Cardiac muscle cell (in vitro differentiated cells and primary cell): ENCODE results near the gene SPATA20. TPM values are rescaled to one million over a fixed set of nuclear protein-coding genes. Genes with fewer than 3 reads are reported as not detected.

ENCODE experiments used
- DNase-seq, 2 donors: peaks; one replicate each; pipeline versions ENCODE4 v3.0.0 to v3.0.0-alpha.2; 2010 to 2017; ENCODE audit warnings: low read depth in 1 of 2, low spot score in 1 of 2
- H3K27ac ChIP-seq: fragments of 200-600 bp; sonication (generic); 2 replicates; pipeline ENCODE4 v1.5.1; 2016
- H3K27me3 ChIP-seq: fragments of 200-600 bp; sonication (generic); 2 replicates; pipeline ENCODE4 v1.6.0; 2016; ENCODE audit warnings: control low read depth
- H3K36me3 ChIP-seq: fragments of 200-600 bp; sonication (generic); 2 replicates; pipeline ENCODE4 v1.5.1; 2016; ENCODE audit warnings: control low read depth
- H3K4me1 ChIP-seq: fragments of 200-600 bp; sonication (generic); 2 replicates; pipeline ENCODE4 v1.8.1; 2017; ENCODE audit warnings: low read depth, mild to moderate bottlenecking, mixed run types
- H3K4me3 ChIP-seq: fragments of 200-600 bp; sonication (generic); 2 replicates; pipeline ENCODE4 v1.5.1; 2016; ENCODE audit warnings: mild to moderate bottlenecking
- H3K9me3 ChIP-seq: fragments of 200-600 bp; sonication (generic); 2 replicates; pipeline ENCODE4 v1.5.1; 2017; ENCODE audit warnings: low read depth, mild to moderate bottlenecking, control low read depth
- polyA plus RNA-seq: library from polyadenylated mRNA; unstranded; fragments of >200 nt; fragmentation: Nextera tagmentation; extraction: Ambion mirVana; gene quantifications from 2 replicates; pipeline ENCODE4 v1.2.1, GENCODE V29; 2016
- total RNA-seq: library from RNA; depleted of rRNA; stranded (reverse); fragments of >200 nt; gene quantifications from 2 replicates; pipeline ENCODE4 v1.2.3, GENCODE V29; 2016
- TF ChIP-seq, protein P1 (sequence below): IDR thresholded peaks from 2 replicates; pipeline ENCODE4 v1.5.1; 2012; ENCODE audit warnings: low read depth, mild to moderate bottlenecking, low read length

The SPATA20 gene
- total and polyA plus RNA-seq, 2 experiments from 2014 or later = 103 to 216 TPM

DNA sequence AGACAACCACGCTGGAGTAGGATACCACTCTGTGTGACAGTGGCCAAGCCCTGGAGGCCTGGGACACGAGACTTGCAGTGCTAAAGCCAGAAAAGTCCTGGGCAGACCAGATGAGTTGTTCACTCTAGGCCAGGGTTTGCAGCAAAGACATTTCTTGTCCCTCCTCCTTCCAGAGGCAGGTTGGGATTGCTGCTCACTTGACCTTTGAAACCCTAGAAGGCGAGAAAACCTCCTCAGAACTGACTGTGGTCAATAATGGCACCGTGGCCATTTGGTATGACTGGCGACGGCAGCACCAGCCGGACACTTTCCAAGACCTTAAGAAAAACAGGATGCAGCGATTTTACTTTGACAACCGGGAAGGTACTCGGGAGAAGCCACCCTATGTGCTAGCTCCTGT, 24.2 kb upstream of the SPATA20 start:
- no peak overlapping the region for H3K27ac ChIP-seq
- H3K9me3 ChIP-seq = no peaks in the 10 kb centered on the region
- no peak overlapping the region for H3K4me3 ChIP-seq
- peaks cover 3% of the 10 kb centered on the region for H3K4me1 ChIP-seq
- TF ChIP-seq, protein P1, sequence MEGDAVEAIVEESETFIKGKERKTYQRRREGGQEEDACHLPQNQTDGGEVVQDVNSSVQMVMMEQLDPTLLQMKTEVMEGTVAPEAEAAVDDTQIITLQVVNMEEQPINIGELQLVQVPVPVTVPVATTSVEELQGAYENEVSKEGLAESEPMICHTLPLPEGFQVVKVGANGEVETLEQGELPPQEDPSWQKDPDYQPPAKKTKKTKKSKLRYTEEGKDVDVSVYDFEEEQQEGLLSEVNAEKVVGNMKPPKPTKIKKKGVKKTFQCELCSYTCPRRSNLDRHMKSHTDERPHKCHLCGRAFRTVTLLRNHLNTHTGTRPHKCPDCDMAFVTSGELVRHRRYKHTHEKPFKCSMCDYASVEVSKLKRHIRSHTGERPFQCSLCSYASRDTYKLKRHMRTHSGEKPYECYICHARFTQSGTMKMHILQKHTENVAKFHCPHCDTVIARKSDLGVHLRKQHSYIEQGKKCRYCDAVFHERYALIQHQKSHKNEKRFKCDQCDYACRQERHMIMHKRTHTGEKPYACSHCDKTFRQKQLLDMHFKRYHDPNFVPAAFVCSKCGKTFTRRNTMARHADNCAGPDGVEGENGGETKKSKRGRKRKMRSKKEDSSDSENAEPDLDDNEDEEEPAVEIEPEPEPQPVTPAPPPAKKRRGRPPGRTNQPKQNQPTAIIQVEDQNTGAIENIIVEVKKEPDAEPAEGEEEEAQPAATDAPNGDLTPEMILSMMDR = no peak
- DNase-seq = no peak
- H3K36me3 ChIP-seq = no peaks in the 10 kb centered on the region
- no peaks in the 10 kb centered on the region for H3K27me3 ChIP-seq

DNA sequence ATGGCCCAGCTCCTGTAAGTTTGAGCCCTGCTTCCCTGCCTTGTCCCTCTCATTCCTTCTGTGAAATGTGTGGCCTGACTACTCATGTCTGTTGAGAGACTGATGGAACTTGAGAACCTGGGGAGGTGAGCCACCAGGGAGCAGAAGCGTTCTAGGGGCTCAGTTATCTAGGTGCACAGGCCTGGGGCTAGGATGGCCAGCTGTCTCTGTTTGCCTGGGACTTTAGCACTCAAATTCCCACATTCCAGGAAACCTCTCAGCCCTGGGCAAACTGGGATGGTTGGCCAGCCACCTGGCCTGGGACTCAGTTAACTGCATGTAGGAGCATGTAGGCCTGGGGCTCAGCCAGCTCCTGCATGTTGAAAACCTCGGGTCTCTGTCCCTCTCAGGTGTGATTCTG, 23.8 kb upstream of the SPATA20 start:
- H3K36me3 ChIP-seq = no peaks in the 10 kb centered on the region
- no peak overlapping the region for H3K4me3 ChIP-seq
- H3K9me3 ChIP-seq = no peaks in the 10 kb centered on the region
- DNase-seq = no peak
- no peak overlapping the region for H3K27ac ChIP-seq
- no peaks in the 10 kb centered on the region for H3K4me1 ChIP-seq
- TF ChIP-seq, protein P1 = no peak
- no peaks in the 10 kb centered on the region for H3K27me3 ChIP-seq

DNA sequence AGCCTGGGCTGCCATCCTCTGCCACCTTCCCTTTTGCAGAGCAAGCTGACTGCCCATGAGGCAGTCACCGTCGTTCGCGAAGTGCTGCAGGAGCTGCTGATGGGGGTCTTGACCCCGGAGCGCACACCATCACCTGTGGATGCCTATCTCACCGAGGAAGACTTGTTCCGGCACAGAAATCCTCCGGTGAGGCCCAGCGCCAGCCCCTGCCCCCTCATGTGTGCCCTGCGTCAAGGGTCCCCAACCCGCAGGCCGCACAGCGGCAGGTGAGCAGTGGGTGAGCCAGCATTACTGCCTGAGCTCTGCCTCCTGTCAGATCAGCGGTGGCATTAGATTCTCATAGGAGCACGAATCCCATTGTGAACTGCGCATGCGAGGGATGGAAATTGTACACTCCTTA, 22.1 kb upstream of the SPATA20 start:
- H3K36me3 ChIP-seq = no peaks in the 10 kb centered on the region
- no peaks in the 10 kb centered on the region for H3K27me3 ChIP-seq
- no peak overlapping the region for H3K4me3 ChIP-seq
- H3K27ac ChIP-seq = no peak overlapping the region
- H3K4me1 ChIP-seq = no peaks in the 10 kb centered on the region
- TF ChIP-seq, protein P1 = no peak
- H3K9me3 ChIP-seq = no peaks in the 10 kb centered on the region
- DNase-seq = no peak

DNA sequence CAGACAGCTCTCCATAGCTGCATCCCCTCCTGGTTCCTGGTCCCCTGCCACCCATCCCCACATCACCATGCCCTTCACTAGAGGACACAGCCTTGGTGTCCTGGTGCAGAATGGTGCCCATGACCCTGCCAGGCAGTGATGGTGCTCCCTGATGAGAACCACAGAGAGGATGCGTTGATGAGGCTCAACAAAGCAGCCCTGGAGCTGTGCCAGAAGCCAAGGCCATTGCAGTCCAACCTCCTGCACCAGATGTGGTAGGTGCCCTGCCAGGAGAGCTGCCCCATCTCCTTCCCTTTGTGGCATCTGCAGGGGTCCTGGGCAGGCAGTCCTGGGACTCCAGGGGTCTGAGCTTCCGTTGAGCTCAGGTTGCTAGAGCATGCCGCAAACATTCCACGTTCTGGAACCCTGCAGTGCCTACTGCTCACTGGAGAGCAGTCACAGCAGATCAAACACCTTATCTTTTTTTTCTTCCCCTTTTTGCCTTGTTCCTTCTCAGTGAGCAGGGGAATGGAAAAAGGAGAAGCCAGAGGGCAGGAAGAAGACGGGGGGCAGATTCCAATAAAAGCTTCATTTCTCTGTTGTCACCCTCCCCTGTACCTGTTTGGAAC, 19.7 kb upstream of the SPATA20 start:
- no peaks in the 10 kb centered on the region for H3K36me3 ChIP-seq

DNA sequence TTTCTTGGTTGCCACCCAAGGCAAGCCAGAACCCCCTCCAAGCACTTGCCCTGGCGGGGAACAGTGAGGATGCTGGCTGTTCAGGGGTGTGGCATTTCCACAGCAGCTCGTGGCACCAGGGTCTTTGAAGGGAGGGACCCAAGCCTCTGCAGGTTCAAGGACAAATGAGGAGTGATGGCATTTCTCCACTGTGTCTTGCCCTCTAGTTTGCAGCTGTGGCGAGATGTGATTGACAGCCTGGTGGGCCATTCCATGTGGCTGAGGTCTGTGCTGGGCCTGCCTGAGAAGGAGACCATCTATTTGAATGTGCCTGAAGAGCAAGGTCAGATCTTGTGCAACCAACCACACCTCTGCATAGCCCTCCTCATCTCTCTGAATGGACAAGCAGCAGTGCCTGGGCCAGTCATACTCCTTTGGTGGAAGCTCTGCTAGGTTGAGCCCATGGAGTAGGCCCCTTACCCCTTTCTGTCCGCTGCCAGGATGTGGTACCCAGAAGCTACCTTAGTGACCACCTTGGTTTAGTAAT, 19.0 kb upstream of the SPATA20 start:
- no peak overlapping the region for H3K27ac ChIP-seq
- TF ChIP-seq, protein P1 = no peak

More for the DNA sequence above, 19.7 kb upstream of the SPATA20 start:
- H3K4me1 ChIP-seq = peaks cover 10% of the 10 kb centered on the region
- no peak for DNase-seq
- H3K9me3 ChIP-seq = no peaks in the 10 kb centered on the region
- H3K27ac ChIP-seq = no peak overlapping the region
- TF ChIP-seq, protein P1 = no peak
- H3K27me3 ChIP-seq = no peaks in the 10 kb centered on the region
- no peak overlapping the region for H3K4me3 ChIP-seq

More for the DNA sequence above, 19.0 kb upstream of the SPATA20 start:
- Histone ChIP-seq H3K9me3 (no peaks in the 10 kb centered on the region), H3K4me1 (peaks cover 16% of the 10 kb centered on the region), H3K4me3 (no peak overlapping the region), H3K36me3 (no peaks in the 10 kb centered on the region), H3K27me3 (peaks cover 5% of the 10 kb centered on the region)
- no peak for DNase-seq
